Gastrocnemius medialis (tissue), 4 donors: Measurements from ENCODE around the gene FBLN1. TPM values are rescaled to one million over a fixed set of nuclear protein-coding genes. Genes with fewer than 3 reads are reported as not detected.
A peak's percentile ranks its signal among the peaks of the same experiment; 100 is the strongest.

Experiments used
- ATAC-seq, 2 donors: fragments of 150-250 bp; one replicate each; pipeline ENCODE4 v1.9.1; 2016
- DNase-seq, 2 donors: peaks; one replicate each; pipeline ENCODE4 v3.0.0-alpha.2; 2019
- H3K27ac ChIP-seq, 4 donors: fragments of 200-600 bp; sonication (generic); 1 replicate in 1 of 4; 2 replicates in 3 of 4; pipeline ENCODE4 v1.5.1; 2016 to 2018; ENCODE audit warnings: mild to moderate bottlenecking in 2 of 4, moderate library complexity in 1 of 4
- H3K27me3 ChIP-seq, 3 donors: fragments of 200-600 bp; sonication (generic) in 2 of 3; 1 replicate in 1 of 3; 2 replicates in 2 of 3; pipeline versions ENCODE4 v1.5.1 to v1.6.0; 2016 to 2019; ENCODE audit warnings: mild to moderate bottlenecking in 1 of 3, moderate library complexity in 1 of 3
- H3K36me3 ChIP-seq, 2 donors: fragments of 200-600 bp; sonication (generic) in 1 of 2; one replicate each; pipeline ENCODE4 v1.5.1; 2017 to 2018
- H3K4me1 ChIP-seq, 2 donors: fragments of 200-600 bp; sonication (generic) in 1 of 2; one replicate each; pipeline ENCODE4 v1.5.1; 2016 to 2017; ENCODE audit warnings: mild to moderate bottlenecking in 2 of 2
- H3K4me3 ChIP-seq, 4 donors: fragments of 200-600 bp; sonication (generic) in 3 of 4; 1 replicate in 1 of 4; 2 replicates in 3 of 4; pipeline ENCODE4 v1.5.1; 2016 to 2019; ENCODE audit warnings: mild to moderate bottlenecking in 2 of 4
- H3K9me3 ChIP-seq, 3 donors: fragments of 200-600 bp; sonication (generic) in 2 of 3; 1 replicate in 1 of 3; 2 replicates in 2 of 3; pipeline ENCODE4 v1.5.1; 2016 to 2019
- CTCF ChIP-seq, 5 experiments: fragments of 450-650 bp in 3 of 5; fragments of 200-600 bp in 2 of 5; sonication (generic) in 2 of 5; IDR thresholded peaks in 4 of 5; conservative IDR thresholded peaks in 1 of 5; 1 replicate in 4 of 5; 2 replicates in 1 of 5; pipeline ENCODE4 v1.5.1; 2016 to 2019; ENCODE audit warnings: antibody characterized with exemption in 5 of 5, mild to moderate bottlenecking in 3 of 5, moderate library complexity in 3 of 5
- POLR2A ChIP-seq, 2 donors: fragments of 450-650 bp; IDR thresholded peaks; one replicate each; pipeline ENCODE4 v1.6.1; 2017; ENCODE audit warnings: antibody characterized with exemption in 2 of 2, mild to moderate bottlenecking in 2 of 2, moderate library complexity in 2 of 2
- in situ Hi-C, 4 donors: fragments of 200-750 bp; cut with MboI; loops; one replicate each; pipeline versions ENCODE4 v1.15.0 to v1.8.0; 2017; ENCODE audit warnings: low sequenced_read_pairs in 4 of 4
- intact Hi-C: fragments of 100-400 bp; cut with DNase I; formaldehyde crosslinking; loops from one replicate; pipeline ENCODE4 v1.15.1; 2023; ENCODE audit warnings: low total_unique reads
- total RNA-seq, 4 donors: library from RNA; depleted of rRNA; stranded (reverse); fragments of >200 nt; gene quantifications; one replicate each; pipeline versions ENCODE4 v1.1.0 to v1.2.3, GENCODE V29; 2016

The FBLN1 gene
- total RNA-seq, 4 donors from 2014 or later, result 12.5 to 37.1 (median 19.2) TPM

GRCh38 chr22:45475063-45475747 lies 27.5 kb upstream of the FBLN1 start:
- TF ChIP-seq POLR2A (IDR thresholded peaks at IDR 0.05) (no peak), CTCF (IDR thresholded peaks at IDR 0.05 in 4 of 5, conservative IDR thresholded peaks at IDR 0.05 in 1 of 5) (no peak)
- peak overlapping the region in 1 of 4 donors; percentile 25 for H3K27ac ChIP-seq
- no peak for ATAC-seq
- no peaks in the 10 kb centered on the region for H3K27me3 ChIP-seq
- in situ Hi-C loops, result no loop called here
- intact Hi-C loops, result no loop called here
- no peaks in the 10 kb centered on the region for H3K9me3 ChIP-seq
- H3K4me3 ChIP-seq, result no peak overlapping the region
- no peaks in the 10 kb centered on the region for H3K4me1 ChIP-seq
- no peaks in the 10 kb centered on the region for H3K36me3 ChIP-seq
- DNase-seq, result no peak

GRCh38 chr22:45475851-45476514 lies 26.7 kb upstream of the FBLN1 start:
- H3K4me1 ChIP-seq, result no peaks in the 10 kb centered on the region
- in situ Hi-C loops (no loop called here), intact Hi-C loops (no loop called here)
- peak in 1 of 2 donors; percentile 29 for DNase-seq
- no peak for ATAC-seq
- H3K9me3 ChIP-seq, result no peaks in the 10 kb centered on the region
- TF ChIP-seq CTCF (IDR thresholded peaks at IDR 0.05 in 4 of 5, conservative IDR thresholded peaks at IDR 0.05 in 1 of 5), result no peak
- no peak for TF ChIP-seq POLR2A (IDR thresholded peaks at IDR 0.05)
- no peak overlapping the region for H3K27ac ChIP-seq
- H3K4me3 ChIP-seq, result no peak overlapping the region
- no peaks in the 10 kb centered on the region for H3K27me3 ChIP-seq
- H3K36me3 ChIP-seq, result no peaks in the 10 kb centered on the region

GRCh38 chr22:45476814-45477213 lies 25.9 kb upstream of the FBLN1 start:
- Histone ChIP-seq H3K36me3 (no peaks in the 10 kb centered on the region), H3K27ac (no peak overlapping the region), H3K4me1 (no peaks in the 10 kb centered on the region), H3K27me3 (no peaks in the 10 kb centered on the region), H3K4me3 (no peak overlapping the region), H3K9me3 (no peaks in the 10 kb centered on the region)
- no peak for ATAC-seq
- no peak for TF ChIP-seq POLR2A (IDR thresholded peaks at IDR 0.05)
- no peak for TF ChIP-seq CTCF (IDR thresholded peaks at IDR 0.05 in 4 of 5, conservative IDR thresholded peaks at IDR 0.05 in 1 of 5)
- in situ Hi-C loops, result no loop called here
- intact Hi-C loops, result no loop called here
- DNase-seq, result no peak

- no peak overlapping the region for H3K27ac ChIP-seq
- H3K9me3 ChIP-seq, result no peaks in the 10 kb centered on the region
- no peak overlapping the region for H3K4me3 ChIP-seq
- ATAC-seq, result no peak
- H3K4me1 ChIP-seq, result no peaks in the 10 kb centered on the region
- TF ChIP-seq POLR2A (IDR thresholded peaks at IDR 0.05) (no peak), CTCF (IDR thresholded peaks at IDR 0.05 in 4 of 5, conservative IDR thresholded peaks at IDR 0.05 in 1 of 5) (no peak)
- no peaks in the 10 kb centered on the region for H3K36me3 ChIP-seq
- intact Hi-C loops, result no loop called here
- DNase-seq, result no peak
- in situ Hi-C loops, result no loop called here
- no peaks in the 10 kb centered on the region for H3K27me3 ChIP-seq
Observed at GRCh38 chr22:45477366-45478107, 25.1 kb upstream of the FBLN1 start.
